Retinal pigment epithelial cell (primary cell): Measurements from ENCODE around the gene CDH8.

ENCODE experiments used
- DNase-seq: peaks from one replicate; pipeline ENCODE4 v3.0.0-alpha.2; 2010; ENCODE audit warnings: low read depth
- H3K4me3 ChIP-seq: 2 replicates; pipeline ENCODE4 v1.5.1; 2011; ENCODE audit warnings: mild to moderate bottlenecking, low read length, control low read depth, moderate library complexity
- TF ChIP-seq, protein P1 (sequence below): conservative IDR thresholded peaks from 2 replicates; pipeline ENCODE4 v1.5.1; 2011; ENCODE audit warnings: low read depth, low read length, control low read depth, inconsistent platforms

The CDH8 gene

DNA sequence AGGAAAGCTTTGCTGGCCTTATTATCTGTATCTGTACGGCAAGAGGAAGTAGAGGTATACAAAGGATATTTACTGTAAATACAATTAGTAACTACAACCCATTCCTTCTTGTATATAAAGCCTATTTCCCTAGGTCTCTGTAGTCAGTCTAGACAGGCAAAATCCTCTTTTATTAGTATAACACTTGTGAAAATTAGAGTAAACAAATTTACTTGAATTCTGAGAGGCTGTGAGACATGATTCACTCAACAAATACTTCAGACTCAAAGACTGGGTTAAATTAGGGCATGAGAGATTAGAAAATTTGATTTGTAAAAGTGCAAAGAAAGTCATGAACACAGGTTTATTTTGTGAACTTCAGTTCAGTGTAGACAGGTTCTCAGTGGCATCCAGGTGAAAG lies 30.9 kb upstream of the CDH8 start:
- DNase-seq, result no peak
- TF ChIP-seq, protein P1, sequence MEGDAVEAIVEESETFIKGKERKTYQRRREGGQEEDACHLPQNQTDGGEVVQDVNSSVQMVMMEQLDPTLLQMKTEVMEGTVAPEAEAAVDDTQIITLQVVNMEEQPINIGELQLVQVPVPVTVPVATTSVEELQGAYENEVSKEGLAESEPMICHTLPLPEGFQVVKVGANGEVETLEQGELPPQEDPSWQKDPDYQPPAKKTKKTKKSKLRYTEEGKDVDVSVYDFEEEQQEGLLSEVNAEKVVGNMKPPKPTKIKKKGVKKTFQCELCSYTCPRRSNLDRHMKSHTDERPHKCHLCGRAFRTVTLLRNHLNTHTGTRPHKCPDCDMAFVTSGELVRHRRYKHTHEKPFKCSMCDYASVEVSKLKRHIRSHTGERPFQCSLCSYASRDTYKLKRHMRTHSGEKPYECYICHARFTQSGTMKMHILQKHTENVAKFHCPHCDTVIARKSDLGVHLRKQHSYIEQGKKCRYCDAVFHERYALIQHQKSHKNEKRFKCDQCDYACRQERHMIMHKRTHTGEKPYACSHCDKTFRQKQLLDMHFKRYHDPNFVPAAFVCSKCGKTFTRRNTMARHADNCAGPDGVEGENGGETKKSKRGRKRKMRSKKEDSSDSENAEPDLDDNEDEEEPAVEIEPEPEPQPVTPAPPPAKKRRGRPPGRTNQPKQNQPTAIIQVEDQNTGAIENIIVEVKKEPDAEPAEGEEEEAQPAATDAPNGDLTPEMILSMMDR, result no peak
- no peak overlapping the region for H3K4me3 ChIP-seq

DNA sequence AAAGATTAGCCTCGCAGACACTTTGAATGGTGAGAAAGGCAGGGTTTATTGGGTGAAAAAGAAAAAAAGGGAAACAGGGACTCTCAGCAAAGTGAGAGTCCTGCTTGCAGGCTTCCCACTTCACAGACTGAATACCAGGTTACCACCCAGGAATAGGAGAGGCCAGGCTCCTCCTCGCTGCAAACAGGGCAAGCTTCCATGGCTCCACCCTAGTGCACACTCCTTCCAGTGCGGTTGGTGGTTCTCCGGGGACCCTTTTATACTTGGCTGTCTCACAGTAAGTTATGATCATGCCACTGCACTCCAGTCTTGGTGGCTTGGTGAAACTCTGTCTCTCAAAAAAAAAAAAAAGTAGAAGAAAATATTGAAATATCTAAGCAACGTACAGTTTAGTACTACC lies 30.5 kb upstream of the CDH8 start:
- H3K4me3 ChIP-seq, result no peak overlapping the region
- TF ChIP-seq, protein P1, result no peak
- no peak for DNase-seq

DNA sequence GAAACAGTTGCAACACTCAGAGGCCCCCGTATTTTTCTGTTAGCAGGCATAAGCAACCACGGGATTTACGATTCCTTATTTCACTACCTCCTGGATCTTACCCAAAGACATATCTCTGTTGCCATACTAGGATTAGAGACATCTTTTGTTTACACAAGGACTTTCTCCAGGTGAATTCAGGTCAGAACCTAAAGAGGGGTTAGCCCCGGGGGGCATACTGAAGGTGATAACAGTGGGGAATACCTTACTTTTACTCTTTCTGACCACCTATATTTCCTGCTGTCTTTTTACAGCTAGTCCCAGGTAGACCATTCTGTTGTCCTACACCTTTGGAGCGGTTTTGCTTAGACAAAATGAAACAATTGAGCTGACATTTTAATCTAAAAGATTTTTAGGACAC lies 27.9 kb upstream of the CDH8 start:
- H3K4me3 ChIP-seq, result no peak overlapping the region
- TF ChIP-seq, protein P1, result no peak
- no peak for DNase-seq

DNA sequence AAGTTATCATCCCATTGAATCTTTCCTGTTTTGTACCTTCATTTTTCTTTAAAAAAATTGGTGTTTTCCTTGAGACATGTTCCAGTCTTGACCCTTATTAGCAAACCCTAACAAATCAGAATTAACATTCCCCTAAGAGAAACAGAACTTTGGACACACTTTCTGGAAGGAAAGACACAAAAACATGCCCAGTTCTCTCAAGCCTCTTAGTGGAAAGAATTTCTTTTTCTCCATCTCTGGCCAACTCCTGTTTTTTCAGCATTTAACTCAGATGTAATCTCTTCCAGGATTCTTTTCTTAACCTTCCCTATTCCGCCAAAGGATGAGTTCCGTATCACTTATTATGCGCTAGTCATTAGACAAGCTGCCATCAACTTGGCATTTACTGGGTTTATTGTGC lies 23.9 kb upstream of the CDH8 start:
- TF ChIP-seq, protein P1, result no peak
- H3K4me3 ChIP-seq, result no peak overlapping the region
- no peak for DNase-seq

DNA sequence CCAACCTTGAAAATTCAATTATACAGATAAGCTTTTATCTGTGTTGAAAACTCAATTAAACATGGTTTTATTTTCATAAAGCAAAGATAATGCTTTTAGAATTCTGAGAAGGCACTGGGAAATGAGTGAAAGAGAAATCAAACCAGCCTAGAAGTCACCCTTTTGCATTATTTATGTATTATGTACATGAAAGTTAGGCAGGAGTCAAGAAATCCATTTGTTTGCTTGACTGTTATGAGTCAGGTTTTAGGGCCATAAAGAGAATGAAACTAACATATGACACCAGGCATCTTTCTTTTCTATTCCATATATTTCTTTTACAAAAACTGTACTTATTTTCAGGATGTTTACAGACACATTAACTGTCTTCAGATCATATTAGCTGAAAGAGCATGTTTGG lies 23.3 kb upstream of the CDH8 start:
- H3K4me3 ChIP-seq, result no peak overlapping the region
- TF ChIP-seq, protein P1, result no peak
- no peak for DNase-seq

DNA sequence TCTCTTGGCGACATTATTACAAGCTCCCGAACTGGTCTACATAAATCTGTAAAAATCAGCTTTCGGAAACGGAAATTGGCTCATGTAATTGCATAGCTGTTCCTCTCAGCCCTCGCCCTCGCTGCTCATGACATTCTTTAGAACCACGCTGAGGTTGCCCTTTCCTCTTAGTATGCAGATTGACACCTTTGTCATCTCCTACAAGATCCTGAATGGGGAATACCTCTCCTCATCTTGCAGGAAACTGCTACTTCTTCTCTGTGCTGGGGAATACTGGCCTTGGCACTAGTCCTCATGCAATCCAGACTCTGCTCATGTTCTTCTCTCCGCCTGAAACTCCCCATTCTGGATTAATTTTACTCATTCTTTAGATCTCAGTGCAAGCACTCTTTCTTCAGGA lies 22.2 kb upstream of the CDH8 start:
- H3K4me3 ChIP-seq, result no peak overlapping the region
- TF ChIP-seq, protein P1, result no peak
- DNase-seq, result no peak

DNA sequence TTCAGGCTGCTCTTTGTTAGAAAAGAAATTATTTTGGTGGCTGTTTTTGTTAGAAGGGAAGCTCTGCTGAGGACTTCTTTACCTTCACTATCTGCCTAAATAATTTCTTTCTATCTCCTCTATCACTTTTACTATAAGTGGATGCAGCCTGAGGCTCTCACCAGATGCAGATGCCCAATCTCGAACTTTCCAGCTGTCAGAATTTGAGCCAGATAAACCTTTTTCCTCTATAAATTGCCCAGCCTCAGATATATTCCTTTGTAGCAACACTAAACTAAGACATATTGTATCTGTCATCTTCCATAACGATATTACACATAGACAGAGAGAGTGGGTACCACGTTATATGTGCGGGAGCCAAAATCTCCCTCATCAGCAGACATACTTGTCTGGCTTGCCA lies 15.7 kb upstream of the CDH8 start:
- TF ChIP-seq, protein P1, result no peak
- DNase-seq, result no peak
- H3K4me3 ChIP-seq, result no peak overlapping the region
